ENCODE results near the gene MTMR3.

Gene MTMR3

DNA sequence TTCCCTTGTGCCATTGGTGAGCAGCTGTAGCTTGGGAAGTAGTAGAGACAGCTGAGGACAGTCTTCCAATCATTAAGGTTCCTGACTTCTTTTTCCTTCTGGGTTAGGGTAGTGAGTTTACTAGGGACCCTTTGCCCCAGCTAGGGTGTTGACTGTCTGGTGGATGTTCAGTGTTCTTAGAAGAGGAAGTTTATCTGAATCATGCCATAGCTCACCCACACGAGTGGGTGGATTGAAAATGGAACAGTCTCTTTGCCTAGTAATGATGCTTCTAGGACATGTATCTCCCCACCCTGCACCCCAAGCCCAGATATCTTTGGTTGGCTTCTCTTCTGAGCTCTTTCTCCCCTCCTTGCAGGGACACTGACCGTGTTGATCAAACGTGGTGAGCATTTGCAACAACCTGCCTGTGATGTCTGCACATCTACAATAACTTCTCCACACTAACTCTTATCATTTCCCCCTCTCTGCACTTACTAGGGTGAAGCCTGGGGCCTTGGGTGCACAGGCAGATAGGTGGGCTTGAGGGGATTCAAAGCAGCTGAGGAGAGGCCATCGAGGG, 140.2 kb downstream of the MTMR3 start:
- TF ChIP-seq GATA2 (IDR thresholded peaks at IDR 0.05; ENCODE audit: low read depth, low read length) (no peak), GATA3 (IDR thresholded peaks at IDR 0.05; ENCODE audit: low read depth, low read length) (no peak)

GRCh38 chr22:30024231-30024630, 141.3 kb downstream of the MTMR3 start:
- TF ChIP-seq GATA2 (IDR thresholded peaks at IDR 0.05; ENCODE audit: low read depth, low read length) (no peak), GATA3 (IDR thresholded peaks at IDR 0.05; ENCODE audit: low read depth, low read length) (no peak)

DNA sequence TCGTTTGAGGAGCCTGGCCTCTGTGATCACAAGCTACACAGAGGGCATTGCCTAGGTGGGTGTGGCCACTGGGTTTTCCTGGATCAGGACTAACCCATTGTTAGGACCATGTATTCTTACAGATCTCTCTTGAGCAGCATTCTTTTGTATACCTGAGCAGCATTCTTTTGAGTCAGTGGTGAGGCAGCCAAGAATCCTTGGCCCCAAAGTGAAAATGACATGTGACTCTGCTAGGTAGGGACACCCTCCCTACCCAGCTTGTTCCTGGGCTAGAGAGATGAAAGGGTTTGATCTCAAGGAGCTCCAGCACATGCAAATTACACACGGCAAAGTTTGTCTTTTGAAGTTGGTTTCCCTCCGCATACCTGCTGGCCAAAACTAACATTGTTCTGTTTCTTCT, 142.2 kb downstream of the MTMR3 start:
- TF ChIP-seq GATA3 (IDR thresholded peaks at IDR 0.05; ENCODE audit: low read depth, low read length) (no peak), GATA2 (IDR thresholded peaks at IDR 0.05; ENCODE audit: low read depth, low read length) (no peak)

DNA sequence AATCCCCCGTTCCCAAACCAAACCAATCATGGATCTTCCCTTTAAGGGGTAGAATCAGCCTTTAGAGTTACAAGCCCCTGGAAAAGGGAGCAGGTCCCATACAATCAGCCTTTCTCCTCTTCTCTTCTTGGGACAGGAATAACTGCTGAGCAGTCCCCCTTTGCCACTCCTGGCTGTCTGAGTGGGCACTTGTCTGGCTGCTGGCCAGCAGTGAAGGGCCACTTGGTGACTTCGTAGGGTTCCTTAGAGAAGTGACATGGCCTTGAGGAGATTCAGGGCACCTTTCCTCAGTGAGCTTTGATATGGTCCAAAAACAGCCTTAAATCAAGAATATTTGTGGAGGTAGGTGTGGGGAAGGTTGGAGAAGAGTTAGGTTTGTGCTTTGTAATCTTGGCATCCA, 143.8 kb downstream of the MTMR3 start:
- TF ChIP-seq GATA3 (IDR thresholded peaks at IDR 0.05; ENCODE audit: low read depth, low read length) (no peak), GATA2 (IDR thresholded peaks at IDR 0.05; ENCODE audit: low read depth, low read length) (no peak)

- TF ChIP-seq GATA3 (IDR thresholded peaks at IDR 0.05; ENCODE audit: low read depth, low read length) (no peak), GATA2 (IDR thresholded peaks at IDR 0.05; ENCODE audit: low read depth, low read length) (no peak)
These were observed 144.2 kb downstream of the MTMR3 start for GRCh38 chr22:30027169-30027568.

DNA sequence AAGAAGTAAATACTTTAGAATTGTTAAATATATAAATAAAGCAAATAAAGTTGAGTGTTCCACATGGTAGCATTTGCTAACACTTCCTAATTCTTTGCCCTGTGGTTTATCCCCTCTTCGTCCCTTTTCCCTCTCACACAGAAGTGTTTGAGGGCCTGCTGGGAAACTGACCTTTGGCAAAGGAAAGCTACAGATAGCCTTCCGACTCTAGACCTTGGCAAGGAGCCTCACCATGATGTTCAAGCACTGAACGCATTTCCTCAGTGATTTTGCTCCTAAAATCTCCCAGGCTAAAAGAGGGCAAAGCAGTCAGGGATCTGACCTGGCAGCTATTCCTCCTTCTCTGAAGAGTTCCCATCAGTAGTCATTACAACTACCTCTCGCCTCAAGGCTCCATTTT, 144.8 kb downstream of the MTMR3 start:
- TF ChIP-seq GATA2 (IDR thresholded peaks at IDR 0.05; ENCODE audit: low read depth, low read length), result no peak
- TF ChIP-seq GATA3 (IDR thresholded peaks at IDR 0.05; ENCODE audit: low read depth, low read length), result no peak

DNA sequence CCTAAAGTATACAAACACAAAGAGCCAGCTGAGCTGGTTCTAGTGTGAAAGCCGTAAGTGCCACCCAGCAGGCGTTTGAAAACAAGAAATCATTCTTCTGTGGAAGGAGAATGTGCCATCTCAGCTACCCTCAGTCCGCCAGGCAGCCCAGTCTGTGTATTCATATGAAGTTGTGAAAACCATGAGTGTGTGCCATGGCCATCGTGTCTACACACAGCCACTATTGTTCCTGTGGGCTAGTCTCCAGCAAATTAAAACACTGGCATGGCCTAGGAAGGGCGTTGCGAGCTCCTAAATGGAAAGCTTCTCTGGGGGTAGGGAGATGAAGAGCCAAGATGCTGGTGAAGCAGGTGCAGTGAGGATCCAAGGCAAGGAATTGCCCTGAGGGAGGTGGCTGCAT, 145.8 kb downstream of the MTMR3 start:
- no peak for TF ChIP-seq GATA2 (IDR thresholded peaks at IDR 0.05; ENCODE audit: low read depth, low read length)

DNA sequence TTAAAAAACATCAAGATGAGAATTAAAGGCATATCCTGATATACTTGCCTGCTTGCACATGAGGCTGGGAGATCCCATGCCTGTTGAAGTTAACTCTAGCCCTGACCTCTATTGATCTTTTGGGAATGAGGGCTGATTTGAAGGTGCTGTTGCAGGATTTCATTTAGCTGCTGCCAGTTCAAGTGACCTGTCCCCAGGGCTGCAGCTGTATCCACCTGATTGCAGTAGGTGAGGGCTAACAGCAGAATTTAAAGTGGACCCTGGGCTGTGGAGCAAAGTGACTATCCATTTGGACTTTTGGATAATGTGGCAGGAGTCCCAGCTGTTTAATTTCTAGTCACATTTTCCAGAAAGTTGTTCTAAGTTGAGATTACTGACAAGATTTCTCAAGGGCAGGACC, 146.5 kb downstream of the MTMR3 start:
- TF ChIP-seq GATA2 (IDR thresholded peaks at IDR 0.05; ENCODE audit: low read depth, low read length) (no peak), GATA3 (IDR thresholded peaks at IDR 0.05; ENCODE audit: low read depth, low read length) (no peak)

GRCh38 chr22:30030329-30030728, 147.4 kb downstream of the MTMR3 start:
- TF ChIP-seq GATA2 (IDR thresholded peaks at IDR 0.05; ENCODE audit: low read depth, low read length), result no peak

- no peak for TF ChIP-seq GATA2 (IDR thresholded peaks at IDR 0.05; ENCODE audit: low read depth, low read length)
- TF ChIP-seq GATA3 (IDR thresholded peaks at IDR 0.05; ENCODE audit: low read depth, low read length), result no peak
These were observed 148.4 kb downstream of the MTMR3 start for GRCh38 chr22:30031328-30031727.

DNA sequence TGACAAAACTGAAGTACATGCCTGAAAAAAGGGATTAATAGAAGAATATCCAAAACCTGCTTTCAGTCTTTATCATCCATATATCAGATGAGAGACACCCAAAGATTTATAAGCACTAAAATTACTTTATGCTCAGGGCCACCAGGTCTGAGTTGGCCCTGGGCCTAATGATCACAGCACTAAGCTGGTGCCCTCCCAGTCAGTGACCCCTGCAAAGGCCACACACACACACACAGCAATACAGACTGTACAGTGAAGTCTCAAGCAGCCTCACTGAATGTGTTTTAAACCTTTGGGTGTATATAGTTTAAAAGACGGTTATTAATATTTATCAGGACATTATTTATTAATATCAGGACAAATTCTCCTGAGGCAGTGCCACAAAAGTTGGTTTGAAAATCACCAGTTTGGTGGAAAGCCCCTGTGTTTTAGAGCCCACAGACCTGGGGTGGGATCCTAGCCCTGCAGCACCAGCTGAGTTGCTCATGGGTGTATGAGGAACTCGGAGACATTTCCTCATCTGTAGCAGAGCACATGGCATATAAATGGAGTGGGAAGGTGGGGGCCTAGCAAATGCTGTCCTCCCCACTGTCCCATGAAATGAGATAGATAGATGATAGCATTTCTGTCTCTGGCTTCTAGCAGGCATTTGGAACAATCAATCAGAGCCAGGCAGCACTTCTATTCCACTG, 148.9 kb downstream of the MTMR3 start:
- TF ChIP-seq GATA2 (IDR thresholded peaks at IDR 0.05; ENCODE audit: low read depth, low read length) (no peak), GATA3 (IDR thresholded peaks at IDR 0.05; ENCODE audit: low read depth, low read length) (no peak)

DNA sequence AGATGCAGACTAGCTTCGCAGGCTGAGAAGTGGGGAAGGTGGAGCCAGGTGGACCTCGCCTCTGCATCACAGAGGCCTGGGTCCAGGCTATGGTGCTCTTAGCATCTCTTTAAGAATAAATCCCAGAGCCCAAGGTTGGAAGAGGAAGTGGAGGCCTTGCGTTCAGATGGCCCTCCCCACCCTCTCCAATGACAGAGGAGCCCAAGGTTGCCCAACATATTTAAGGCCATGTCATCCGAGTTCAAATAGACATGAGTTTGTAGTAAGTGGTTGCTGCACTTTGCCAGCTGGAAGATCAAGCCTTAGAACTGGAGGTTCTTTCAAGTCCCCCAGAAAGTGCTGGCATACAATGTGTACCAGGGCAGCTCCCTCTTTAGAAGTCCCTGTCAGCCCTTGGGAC, 150.2 kb downstream of the MTMR3 start:
- TF ChIP-seq GATA2 (IDR thresholded peaks at IDR 0.05; ENCODE audit: low read depth, low read length), result no peak
- no peak for TF ChIP-seq GATA3 (IDR thresholded peaks at IDR 0.05; ENCODE audit: low read depth, low read length)

DNA sequence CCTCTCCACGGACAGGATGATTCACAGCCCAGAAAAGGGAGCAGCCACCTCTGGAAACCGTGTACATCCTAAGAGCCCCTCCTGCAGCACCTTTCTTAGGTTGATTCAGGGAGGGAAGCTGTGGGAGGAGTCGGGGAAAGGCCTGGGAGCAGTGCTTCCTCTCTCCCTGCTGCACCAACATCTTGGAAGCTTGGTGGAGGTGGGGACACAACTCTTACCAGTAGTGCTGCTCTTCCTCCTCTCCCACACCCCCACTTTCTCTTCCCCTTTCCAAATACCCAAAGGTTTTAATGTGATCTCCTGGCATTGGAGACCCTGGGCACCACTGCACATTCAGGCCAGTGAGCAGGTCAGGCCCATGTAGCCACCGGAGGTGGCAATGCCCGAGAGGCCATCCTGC, 150.9 kb downstream of the MTMR3 start:
- no peak for TF ChIP-seq GATA3 (IDR thresholded peaks at IDR 0.05; ENCODE audit: low read depth, low read length)
- no peak for TF ChIP-seq GATA2 (IDR thresholded peaks at IDR 0.05; ENCODE audit: low read depth, low read length)

GRCh38 chr22:30036656-30037055, 153.7 kb downstream of the MTMR3 start:
- TF ChIP-seq GATA2 (IDR thresholded peaks at IDR 0.05; ENCODE audit: low read depth, low read length) (no peak), GATA3 (IDR thresholded peaks at IDR 0.05; ENCODE audit: low read depth, low read length) (no peak)

DNA sequence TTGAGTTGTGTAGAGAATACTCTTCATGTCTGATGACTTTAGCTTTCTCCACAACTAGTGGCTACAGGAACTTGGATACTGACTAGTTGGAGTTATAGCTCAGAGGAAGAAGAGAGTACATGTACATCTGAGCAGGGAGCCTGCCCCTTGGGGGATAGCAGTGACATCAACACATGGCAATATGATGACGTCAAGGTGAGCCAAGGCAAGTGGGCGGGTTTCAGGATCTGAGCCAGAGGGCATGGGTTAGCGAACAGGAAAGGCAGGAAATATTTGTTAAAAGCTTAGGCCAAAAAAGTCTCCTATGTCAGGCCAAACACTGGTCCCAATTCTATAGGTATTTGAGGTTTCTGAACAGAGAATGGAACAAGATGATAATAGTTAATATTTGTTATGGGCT, 155.2 kb downstream of the MTMR3 start:
- TF ChIP-seq GATA2 (IDR thresholded peaks at IDR 0.05; ENCODE audit: low read depth, low read length) (no peak), GATA3 (IDR thresholded peaks at IDR 0.05; ENCODE audit: low read depth, low read length) (no peak)

Measured in SH-SY5Y (cell line).